GM21367 (cell line): ENCODE results near the gene UBE2Z.
"Not testable (repeated sequence)": the region's sequence is repeated elsewhere in the genome, so short reads cannot be mapped to it uniquely, and the experiment has no call there.

Source experiments
- ATAC-seq: cut with Tn5 transposase; IDR thresholded peaks from one replicate; pipeline ENCODE4 v1.9.1; 2021; ENCODE audit not compliant: unreplicated experiment

Gene UBE2Z

DNA sequence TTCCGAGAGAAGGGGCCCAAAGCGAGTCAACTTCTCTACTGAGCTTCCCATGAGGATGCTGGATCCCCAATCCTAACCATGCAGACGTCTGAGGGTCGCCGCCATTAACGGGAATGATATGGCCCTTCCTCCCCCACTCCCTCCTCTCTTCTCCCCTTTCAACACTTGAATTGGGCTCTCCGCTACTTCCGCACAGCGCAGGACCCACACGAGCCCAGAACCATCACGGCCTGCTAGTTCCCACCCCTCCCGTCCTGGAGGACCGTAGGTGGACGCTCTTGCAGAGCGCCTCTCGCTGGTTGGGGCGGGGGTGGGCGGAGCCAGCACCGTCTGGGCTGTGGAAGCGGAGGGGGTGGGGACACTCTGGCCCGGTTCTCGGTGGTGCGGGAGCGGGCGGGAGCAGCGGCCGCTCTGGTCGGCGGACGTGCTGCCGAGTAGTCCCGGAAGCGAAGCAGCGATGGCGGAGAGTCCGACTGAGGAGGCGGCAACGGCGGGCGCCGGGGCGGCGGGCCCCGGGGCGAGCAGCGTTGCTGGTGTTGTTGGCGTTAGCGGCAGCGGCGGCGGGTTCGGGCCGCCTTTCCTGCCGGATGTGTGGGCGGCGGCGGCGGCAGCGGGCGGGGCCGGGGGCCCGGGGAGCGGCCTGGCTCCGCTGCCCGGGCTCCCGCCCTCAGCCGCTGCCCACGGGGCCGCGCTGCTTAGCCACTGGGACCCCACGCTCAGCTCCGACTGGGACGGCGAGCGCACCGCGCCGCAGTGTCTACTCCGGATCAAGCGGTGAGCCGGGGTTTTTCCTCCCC is at the start of gene UBE2Z:
UBE2Z (plus strand) TSS at position 361 of the 797 bp plus-strand sequence; CDS start at position 458, 97 bp downstream.
- peak; percentile 52 for ATAC-seq

DNA sequence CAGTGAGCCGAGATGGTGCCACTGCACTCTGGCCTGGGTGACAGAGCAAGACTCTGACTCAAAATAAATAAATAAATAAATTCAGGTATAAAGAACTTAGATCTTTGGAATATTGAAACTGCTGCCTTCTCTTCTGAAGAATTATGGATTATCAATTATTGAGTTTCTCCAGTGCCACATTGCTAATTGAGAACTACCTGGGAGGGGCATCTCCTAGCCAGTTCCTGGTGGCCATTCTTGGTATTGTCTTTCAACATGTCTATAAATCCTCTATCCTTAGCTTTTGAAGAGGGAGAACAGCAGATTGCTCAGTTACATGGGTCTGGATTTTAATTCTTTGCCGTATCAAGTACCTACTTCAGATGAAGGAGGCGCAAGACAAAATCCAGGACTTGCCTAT is 48.2 kb upstream of the UBE2Z start:
- no peak for ATAC-seq

DNA sequence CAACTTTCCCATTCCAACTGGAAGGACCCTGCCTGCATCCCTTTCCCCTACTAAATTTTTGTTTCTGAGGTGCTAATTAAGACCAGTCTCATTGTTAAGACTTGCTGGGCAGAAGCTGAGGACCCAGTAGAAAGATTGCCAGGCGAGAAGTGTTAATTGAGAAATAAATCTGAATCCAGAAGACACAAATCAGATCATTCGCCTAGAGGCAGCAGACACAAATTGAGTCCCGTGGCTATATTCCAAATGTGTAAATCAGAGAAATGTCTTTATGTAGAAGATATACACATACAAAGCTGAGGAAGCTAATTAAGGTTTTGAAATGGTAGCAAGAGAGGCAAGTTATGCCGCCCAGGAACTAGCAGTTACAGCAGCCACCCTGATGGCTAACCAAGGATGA is 47.8 kb upstream of the UBE2Z start:
- ATAC-seq, result no peak

DNA sequence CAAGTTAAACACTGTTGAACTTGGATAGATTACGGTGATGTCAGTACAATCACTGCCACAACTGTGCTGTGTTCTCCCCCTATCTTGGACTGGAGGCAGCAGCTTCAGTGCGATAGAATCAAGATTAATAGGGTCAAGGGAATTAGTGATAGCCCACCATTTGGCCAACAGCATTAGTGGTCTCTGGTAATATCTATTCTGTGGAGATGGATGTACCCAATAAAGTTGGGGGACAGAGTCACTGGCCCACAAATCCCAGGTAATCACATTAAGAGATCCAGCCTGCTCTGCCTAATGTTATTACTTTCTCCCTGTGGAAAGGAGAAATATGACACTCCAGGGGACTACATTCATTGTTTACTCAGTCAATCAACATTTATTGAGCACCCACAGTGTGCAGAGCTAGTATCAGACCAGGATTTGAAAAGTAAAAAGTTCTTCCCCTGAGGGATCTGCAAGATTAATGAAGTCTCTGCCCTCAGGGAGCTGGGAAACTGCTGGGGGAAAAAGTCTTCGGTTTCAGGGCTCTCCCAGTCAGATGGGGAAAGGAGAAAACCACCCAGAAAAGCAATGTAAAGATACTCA is 39.2 kb upstream of the UBE2Z start:
- no peak for ATAC-seq

DNA sequence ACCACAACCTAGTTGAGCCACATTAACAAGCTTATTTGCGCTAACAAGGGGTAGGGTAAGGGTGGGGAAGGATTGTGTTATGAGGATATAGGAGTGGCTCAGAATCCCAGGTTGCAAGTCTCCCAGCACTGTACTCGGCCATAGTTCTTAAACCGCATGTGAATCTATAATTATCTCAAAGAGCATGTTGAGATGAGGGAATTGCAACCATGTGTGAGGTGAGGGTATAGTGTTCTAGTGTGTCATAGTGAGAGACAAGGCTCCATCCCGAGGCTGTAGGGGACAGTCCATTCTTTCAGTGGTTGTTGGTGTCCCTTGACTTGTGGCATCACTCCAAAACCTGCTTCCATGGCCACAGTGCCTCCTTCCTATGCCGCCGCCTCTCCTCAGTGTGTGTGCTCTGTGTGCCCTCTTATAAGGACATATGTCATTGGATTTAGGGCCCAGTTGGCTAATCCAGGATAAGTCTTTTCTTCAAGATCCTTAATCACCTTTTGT is 38.3 kb upstream of the UBE2Z start:
- no peak for ATAC-seq

DNA sequence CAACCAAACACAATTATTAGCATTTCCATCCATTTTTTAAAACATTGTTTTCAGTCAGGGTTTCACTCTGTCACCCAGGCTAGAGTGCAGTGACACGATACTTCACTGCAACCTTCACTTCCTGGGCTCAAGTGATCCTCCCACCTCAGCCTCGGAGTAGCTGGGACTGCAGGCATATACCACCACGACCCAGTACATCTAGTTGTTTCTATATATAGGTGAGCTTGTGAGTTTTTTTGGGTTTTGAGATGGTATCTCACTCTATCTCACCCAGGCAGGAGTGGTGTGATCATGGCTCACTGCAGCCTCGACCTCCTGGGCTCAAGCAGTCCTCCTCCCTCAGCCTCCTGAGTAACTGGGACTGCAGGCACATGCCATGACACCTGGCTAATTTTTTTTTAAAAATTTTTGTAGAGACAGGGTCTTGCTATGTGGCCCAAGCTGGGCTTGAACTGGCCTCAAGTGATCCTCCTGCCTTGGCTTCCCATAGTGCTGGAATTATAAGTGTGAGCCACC is 37.1 kb upstream of the UBE2Z start:
- ATAC-seq, result no peak

DNA sequence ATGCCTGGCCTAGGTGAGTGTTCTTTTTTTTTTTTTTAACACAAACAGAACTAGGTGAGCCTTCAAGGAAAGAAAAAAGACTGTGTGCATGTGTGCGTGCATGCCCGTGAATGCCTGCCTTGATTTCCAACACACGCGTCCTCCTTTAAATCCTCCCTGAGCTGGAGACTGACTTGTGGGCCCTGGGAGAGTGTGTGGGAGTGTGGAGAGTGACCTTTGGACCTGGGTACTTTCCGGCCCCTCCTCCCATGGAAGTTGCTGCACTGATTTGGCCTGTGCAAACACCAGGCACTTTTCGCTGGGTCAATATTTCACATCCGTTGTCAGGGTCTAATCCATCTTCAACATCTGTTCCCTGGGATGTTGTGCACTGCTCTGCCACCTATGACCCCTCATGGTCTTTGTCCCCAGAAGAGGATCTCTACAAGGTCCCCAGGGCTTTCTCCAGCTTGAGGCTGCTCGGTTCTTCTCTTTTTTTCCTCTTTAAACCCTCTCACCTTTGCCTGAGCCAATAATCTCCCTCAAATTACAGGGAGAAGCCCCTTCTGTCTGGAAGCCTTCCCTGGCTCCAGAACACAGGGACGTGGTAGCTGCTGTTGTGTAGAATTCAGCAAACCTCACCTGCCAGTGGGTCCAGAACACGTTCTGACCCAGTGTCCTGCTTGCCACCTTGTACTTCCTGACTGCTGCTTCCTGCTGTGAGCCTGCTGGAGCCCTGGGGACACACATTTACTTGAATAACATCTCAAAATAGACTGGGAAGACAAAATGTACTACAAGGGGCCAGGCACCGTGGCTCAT is 36.5 kb upstream of the UBE2Z start:
- ATAC-seq, result no peak

DNA sequence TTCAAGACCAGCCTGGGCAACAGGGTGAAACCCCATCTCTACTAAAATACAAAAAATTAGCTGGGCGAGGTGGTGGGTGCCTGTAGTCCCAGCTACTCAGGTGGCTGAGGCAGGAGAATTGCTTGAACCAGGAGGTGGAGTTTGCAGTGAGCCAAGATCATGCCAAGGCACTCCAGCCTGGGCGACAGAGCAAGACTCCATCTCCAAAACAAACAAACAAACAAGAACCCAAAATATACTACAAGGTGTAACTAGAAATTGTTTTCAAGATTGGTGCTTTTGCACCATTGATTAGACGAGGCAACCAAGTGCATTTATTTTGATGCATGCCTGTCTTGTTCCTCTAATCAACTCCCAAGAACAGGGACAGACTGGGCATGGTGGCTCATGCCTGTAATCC is 35.8 kb upstream of the UBE2Z start:
- not testable (repeated sequence) for ATAC-seq

DNA sequence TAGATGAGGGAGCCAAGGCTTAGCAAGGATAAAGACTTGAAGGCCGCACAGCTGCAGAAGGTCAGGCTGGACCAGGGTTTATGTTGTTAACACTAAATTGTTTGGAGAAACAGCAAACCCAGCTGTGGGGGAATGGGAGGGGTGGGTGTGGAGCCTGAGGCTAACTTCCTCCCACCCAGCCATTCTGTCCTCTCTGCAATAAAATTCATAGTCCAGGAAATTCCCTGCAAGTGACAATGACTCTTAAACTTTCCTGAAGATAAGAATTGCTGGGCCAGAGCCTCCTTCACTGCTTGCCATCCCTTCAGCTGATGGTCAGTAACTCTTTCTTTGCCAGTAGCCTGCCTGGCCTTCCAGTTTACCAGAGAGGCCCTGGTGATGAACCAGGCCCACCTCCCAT is 35.0 kb upstream of the UBE2Z start:
- ATAC-seq, result no peak

DNA sequence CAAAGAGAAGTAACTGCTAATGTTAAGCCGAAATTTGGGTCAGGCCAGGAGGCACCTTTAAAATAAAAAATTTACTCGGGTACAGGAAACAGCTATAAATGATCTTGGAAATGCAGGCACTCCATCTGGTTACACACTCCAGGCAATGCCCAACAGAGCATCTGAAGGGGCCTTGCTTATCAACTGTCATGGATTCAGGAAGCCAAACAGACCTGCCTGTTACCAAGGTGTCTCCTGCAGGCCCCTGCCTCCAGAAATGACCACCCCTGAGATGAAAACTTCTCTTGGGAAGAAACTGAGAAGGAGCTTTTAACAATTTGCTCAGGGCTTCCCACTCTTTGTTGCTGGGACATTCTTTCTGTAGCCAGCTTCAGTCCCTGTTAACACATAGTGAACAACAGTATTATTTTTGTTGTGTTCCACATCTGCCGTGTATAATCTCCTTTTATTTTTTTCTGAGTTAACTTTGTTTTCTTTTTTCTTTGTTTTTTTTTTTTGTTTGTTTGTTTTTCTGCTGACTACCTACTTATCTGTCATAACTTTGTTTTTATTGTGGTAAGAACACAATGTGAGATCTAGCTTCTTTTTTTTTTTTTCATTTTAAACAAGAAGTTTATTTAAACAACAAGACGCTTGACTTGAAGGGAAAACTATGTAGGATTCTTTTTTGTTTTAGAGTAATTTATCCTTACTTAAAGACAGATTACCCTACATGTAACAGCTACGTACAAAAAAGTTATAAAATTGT is 34.3 kb upstream of the UBE2Z start:
- ATAC-seq, result no peak

DNA sequence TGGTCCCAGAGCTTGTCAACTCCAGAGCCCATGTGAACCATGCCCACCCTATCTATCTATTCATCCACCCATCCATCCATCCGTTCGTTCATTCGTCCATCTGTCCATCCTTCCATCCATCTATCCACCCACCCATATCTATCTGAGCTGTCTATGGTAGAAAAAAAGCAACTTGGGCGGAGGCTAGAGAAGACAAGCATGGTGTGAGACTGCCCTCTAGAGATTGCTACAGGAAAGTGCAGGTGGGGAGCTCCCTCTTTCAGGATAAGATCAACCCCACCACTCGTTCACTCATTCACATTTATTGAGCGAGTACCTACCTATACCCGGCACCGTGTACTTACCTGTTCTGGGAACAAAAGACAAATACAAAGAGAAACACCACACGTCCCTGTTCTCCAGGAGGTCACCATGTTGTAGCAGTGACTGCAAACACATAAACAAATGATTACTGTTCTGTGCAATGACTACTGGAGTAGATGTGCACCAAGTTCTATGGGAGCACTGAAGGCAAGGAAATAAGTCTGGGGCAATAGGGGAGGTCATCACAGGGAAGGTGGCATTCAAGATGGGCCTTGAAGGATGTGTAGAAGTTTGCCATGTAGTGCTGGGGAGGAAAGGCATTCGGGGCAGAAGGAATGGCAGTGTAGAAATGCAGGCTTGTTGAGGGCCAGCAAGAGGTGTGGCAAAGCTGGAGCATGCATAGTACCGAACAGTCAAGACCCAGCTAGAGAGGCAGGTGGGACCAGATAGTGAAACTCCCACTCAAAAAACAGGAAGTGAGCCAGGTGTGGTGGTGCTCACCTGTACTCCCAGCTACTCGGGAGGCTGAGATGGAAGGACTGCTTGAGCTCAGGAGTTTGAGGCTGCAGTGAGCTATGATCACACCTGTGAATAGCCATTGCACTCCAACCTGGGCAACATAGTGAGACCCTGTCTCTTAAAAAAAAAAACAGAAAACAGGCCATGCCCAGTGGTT is 29.0 kb upstream of the UBE2Z start:
- no peak for ATAC-seq

DNA sequence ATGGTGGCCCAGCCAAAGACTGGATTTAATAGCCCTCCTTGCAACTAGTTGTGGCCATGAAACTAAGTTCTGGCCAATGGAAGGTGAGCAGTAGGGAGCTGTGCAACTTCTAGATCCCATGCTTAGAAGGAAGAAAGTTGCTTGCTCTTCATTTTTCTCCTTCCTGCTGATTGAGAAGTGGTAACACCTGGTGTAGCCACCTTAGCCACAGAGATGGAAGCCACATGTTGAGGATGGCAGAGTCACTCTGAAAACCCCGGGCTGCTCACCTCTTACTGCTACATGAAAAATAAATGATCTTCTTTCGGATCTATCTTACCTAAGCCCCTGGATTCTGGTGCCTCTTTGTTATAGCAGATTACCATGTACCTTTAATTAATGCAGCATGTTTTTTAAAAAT is 25.9 kb upstream of the UBE2Z start:
- no peak for ATAC-seq

DNA sequence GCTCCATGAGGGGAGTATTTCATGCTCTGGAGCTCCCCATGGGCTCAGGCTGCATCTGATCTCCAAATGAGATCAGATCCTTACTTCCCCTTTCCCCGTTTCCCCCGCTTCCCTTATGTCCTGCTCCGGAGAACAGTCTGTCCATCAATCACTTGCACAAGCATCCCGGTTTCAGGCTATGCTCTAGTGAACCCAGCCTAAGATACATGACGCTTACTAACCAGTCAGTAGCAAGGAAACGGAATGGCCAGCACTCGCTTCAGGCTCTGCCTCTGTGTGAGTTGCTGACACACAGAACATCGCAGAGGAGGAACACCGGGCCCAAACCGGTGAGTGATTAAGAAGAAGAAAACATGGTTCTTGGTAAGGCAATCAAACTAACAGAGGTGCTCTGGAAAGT is 25.0 kb upstream of the UBE2Z start:
- ATAC-seq, result no peak

DNA sequence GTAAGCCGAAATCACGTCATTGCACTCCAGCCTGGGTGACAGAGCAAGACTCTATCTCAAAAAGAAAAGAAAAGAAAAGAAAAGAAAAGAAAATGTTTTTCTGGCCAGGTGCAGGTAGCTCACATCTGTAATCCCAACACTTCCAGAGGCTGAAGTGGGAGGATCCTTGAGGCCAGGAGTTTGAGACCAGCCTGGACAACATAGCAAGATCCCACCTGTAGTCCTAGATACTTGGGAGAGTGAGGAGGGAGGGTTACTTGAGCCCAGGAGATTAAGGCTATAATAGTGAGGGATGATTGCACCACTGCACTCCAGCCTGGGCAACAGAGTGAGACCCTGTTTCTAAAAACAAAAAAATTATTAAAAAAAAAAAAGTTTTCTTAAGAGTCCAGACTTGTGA is 18.1 kb upstream of the UBE2Z start:
- ATAC-seq, result no peak

DNA sequence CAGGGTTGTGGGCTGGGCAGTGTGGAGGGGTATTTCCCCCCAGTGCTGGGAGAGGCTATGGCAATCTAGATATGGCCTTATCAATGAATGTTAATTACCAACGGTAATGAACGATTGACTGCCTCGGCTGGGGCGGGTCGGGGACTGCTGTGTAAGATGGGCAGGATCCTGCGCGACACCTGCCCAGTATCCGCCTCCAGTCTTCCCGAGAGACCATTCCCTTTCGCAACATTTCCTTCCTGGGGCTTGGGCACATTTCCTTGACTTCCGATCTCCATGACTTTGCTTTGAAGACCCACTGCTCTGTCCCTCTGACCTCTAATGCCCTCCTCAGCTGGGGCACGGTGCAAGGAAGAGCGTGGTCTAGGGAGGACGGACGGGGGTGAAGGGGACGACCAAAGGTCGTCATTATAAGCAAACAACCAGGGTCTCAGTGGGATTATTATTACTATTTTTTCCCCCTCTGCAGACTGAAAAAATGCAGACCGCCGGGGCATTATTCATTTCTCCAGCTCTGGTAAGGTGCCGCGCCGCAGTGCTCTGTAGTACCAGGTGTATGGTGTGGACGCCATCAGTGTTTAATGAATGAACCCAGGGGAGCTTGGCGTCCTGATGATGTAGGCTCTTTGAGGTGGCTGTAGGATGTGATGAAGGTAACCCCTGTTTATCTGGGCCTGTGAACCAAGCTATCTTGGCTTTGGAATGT is 15.1 kb upstream of the UBE2Z start:
- ATAC-seq, result peak; percentile 1

DNA sequence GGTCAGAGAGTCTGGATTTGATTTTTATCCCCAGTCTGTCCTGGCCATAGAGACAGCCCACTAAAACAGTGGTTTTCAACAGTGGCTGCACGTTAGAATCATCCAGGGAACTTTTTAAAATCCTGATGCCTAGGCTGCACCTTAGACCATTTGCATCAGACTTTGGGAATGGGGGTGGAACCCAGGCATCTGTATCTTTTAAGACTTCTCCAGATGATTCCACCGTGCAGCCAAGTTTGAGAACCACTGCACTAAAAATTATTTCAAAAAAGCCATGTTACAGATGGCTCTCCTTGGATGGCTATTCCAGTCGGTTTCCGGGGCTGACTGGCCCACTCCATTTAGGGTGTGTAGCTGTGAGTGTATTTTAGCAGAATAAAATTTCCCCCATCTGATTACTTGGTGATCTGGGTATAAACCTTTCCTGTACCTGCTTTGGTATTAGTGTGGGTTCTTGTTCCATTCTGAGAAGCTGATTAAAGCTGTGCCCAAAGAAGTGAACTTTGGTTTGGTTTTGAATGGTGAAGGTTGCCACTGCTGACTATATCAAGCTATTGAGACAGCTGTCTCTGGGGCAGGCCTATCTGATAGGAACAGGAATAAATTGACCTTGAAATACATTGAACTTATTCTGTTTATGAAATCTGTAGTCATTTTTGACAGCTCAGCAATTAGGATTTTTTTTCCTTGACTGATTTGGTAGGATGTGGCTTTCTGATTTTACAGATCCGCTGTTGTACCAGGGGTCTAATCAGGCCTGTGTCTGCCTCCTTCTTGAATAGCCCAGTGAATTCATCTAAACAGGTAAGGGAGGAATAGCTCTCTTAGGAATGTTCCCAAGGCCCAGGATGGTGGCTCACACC is 14.3 kb upstream of the UBE2Z start:
- ATAC-seq, result no peak

DNA sequence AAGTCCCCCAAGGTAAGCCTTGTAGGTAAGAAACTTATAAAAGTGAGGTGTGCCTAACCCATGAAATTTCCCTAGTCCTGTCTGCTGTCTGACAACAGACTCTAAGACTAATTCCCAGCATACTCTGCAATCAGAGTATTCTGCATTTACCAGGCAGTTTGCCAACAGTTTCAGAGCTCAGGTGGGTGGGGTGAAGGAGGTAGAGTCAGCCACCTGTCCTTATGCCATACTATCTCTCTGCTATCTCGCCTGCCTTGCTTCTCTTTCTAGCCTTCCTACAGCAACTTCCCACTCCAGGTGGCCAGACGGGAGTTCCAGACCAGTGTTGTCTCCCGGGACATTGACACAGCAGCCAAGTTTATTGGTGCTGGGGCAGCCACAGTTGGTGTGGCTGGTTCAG is 13.3 kb upstream of the UBE2Z start:
- no peak for ATAC-seq

DNA sequence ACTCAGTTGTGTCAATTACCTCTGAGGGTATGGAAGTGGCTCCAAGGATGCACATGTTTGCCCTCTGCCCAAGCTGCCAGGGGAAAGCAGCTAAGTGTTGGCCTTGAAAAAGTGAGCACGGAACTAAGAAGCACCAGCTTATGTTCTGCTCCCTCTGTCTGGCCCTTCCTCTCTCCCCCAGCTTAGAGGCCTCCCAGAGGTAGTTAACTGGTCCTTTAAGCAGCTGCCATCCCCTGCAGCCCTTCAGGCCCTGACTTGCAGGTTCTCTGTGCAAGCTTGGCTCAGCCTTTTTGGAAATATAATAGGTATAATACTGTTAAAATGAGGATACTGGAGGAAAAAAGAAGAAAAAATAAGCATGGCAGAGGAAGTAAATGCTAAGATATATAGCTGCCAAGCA is 7.0 kb upstream of the UBE2Z start:
- ATAC-seq, result no peak
